Measurements from ENCODE around the gene RPTOR.
"Not testable (repeated sequence)": the region's sequence is repeated elsewhere in the genome, so short reads cannot be mapped to it uniquely, and the experiment has no call there.

Gene RPTOR

DNA sequence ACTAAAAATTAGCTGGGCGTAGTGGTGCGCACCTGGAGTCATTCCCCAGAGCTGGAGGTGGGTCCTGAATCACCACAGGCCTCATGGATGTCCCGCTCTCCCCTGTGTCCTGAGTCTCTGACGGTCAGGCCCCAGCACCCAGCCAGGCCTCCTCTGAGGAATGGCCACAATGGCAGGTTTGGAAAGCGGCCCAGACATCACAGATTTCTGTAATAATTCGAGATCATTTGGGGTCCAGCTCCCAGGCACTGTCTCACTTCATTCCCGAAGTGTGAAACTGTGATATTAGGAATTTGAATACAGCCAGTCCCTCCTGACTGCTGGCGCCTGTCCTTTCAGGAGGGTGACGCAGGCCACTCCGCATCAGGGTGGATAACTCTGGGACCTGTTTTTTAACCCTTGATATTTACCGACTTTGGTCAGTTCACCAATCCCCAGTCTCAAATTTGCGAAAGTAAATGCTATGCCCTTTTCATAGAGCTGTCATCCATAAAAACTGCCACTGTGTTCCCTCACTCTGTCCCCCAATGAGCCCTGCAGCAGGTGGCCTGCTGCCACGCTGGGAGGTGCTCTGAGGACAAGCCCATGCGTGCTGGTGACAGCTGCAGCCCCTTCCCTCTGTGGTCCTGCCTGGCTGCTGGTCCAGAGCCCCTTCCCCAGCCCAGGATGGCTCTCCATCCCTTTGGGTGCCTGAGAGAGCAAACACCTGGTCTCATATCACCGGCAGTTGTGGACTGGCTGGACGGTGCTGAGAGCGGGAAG lies 28.3 kb upstream of the RPTOR start:
- no peak for DNase-seq

DNA sequence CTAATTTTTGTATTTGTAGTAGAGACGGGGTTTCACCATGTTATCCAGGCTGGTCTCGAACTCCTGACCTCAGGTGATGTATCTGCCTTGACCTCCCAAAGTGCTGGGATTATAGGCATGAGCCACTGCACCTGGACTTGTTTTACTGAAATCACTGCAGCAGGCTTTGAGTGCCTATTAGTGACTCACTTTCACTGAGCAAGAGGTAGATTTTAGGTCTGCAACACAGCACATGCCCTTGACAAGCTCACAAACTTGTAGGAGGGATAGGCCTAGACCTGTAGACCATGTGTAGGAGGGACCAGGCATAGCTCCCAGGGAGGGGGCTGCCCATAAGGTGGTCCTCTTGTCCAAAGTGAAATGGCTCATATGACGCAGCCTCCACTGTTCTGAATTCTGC lies 27.0 kb upstream of the RPTOR start:
- DNase-seq: no peak

DNA sequence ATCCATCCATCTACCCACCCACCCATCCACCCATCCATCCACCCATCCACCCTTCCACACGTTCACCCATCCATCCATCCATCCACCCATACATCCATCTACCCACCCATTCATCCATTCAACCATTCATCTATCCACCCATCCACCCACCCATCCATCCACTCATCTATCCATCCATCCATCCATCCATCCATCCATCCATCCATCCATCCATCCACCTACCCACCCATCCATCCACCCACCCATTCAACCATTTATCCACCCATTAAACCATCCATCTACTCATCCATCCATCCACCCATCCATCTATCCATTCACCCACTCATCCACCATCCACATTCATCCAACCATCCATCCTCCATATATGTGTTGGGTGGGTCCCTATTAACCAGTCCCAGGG lies 26.2 kb upstream of the RPTOR start:
- no peak for DNase-seq

DNA sequence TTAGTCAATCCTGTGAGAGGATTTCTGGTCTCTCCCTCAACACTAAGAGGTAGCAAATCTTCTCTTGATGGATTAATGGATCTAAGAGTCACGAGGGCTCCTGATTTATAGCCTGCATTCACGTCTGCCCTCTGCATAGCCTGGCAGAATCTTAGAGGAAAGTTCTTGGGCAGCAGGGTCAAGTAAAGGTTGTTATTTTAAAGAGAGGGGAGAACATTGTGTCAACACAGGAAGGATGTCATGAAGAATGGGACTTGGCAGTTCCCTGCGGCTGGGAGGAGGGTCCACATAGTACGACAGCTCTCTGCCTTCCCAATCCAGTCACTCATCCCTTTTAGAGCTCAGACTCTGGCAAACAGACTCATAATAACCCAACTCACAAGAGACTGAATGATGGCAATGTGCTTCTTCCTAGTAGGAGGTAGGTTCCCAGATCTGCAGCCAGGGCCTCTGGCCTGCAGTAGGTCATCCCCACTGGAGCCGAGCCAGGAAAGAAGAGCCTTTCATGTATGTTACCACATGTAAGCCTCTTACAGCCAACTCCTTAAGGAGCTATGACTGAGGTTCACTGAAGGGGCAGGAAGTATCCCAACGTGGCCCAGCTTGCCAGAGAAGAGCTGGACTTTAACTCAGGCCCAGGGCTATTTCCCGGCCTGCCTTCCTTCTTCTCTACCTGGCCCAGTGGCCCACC lies 25.4 kb upstream of the RPTOR start:
- no peak for DNase-seq

DNA sequence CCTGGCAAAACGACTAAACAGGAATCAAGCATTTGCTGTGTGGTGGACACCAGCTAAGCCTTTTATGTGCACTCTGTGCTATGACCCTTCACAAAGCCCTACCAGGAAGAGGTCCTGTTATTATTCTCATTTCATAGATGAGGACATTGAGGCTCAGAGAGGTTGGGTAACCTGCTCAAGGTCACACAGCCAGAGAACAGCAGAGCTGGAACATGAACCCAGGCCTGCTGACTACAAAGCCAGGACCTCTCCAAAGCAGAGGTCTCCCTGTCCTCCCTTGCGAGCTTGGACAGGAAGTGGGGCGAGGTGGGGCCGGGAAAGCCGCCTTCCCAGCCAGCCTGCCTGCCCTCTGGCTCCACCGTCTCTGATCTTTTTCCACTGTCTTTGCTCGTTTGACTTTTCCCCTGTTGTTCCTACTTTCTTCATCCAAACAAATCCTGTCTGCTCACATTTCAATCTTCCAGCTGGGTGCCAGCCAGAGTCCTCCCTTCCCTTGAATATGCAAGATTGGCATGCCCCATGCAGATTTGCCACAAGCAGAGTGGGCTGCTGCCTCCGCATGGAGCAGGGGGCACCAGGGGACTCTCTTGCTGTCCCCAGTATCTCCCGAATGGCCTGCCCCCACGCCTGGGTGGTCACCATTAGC lies 23.7 kb upstream of the RPTOR start:
- DNase-seq: no peak

DNA sequence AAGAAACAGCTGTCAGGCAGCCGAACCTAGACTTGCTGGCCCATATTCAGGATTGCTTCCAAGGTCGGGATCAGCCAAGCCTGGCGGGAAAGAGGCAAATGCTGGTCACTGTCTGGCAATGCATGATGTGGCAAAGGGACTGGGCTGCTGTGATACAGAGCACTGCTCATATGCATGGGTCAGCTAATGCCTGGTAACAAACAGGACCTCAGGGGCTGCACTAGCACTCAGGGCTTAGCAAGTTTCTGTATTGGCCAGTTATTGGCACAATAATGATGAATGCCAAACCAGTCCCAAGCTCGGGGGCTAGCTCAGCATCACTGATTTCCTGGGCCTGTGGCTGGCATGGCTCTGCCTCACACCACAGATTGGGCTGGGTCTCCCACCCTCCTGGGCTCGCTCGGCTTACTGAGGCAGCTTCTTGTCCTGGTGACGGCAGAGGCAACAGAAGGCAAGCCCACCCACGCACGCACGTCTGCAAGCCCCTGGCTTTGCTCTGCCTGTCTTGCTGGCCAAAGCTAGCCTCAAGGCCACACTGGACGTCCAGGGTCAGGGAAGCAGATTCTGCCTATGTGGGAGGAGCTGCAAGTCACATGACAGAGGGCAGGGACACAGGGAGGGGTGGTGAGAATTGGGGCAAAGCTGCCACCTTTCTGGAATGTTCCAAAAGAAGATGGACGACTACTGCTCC lies 21.4 kb upstream of the RPTOR start:
- no peak for DNase-seq

DNA sequence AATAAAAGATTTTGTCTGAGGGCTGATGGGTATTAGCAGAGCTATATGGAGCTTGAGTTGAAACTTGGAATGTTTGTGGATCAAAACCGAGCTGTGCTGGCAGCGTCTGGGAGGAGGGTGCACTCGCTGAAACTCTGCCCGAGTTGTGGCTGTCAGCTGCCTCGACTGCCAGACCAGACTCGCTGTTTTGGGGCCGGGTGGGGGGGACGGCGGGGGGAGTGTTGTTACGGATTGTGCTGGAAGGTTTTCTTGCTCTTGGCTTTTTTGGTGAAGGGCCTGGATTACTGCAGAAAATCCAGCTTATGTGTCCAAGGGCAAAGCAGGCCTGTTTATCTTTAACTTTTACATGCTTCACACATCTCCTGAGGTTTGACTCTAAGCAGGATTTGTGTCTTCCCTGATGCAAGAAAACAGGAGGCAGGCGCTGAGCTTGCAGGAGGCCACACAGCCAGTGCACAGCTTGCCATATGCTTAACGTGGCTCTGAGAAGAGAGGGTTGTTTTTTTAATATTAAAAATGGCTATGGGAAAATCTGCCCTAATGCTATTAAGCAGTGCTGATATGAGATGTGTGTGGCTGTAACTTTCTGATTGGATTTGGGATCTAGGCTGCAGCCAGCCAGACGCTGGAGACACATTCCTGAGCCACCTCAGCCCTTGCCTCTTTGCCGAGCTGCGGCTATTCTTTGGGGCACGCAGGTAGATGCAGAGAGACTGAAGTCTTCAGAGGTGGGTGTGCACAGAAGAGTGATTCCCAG lies 20.5 kb upstream of the RPTOR start:
- no peak for DNase-seq

DNA sequence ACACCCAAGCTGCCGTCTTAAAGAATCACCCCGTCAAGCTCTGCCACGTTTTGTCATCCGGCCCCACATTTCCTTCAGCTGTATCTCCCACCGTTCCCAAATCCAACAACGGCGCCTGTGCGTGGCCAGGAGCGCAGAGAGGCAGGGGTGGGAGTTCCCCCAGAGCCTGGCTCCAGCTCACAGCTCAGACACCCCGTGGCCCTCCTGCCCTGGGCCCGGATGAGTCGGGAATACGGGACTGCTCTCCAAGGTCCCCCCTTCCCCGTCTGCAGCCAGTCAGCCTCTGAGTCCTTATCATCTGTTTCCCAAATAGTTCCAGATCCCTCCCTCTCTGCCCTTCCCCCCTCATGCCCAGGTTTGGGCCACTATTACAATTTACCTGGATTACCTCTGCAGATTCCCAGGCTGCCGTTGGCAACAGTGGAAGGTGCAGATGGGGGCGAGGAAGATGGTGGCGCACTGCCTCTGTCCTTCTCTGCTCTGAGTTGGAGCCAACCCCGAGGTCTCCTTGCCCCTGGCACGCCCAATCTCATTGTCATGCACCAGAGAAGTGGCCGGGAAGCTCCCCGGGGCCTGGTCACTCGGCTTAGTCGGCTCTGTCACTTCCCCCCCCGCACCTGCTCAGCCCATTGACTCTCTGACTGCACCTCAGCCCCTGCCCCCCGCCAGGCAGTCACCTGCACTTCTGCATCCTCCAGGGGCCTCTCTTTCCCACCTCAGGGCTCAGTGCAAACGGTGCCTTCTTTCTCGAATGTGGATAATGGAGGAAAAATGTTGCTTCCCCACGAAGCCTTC lies 18.3 kb upstream of the RPTOR start:
- DNase-seq: no peak

DNA sequence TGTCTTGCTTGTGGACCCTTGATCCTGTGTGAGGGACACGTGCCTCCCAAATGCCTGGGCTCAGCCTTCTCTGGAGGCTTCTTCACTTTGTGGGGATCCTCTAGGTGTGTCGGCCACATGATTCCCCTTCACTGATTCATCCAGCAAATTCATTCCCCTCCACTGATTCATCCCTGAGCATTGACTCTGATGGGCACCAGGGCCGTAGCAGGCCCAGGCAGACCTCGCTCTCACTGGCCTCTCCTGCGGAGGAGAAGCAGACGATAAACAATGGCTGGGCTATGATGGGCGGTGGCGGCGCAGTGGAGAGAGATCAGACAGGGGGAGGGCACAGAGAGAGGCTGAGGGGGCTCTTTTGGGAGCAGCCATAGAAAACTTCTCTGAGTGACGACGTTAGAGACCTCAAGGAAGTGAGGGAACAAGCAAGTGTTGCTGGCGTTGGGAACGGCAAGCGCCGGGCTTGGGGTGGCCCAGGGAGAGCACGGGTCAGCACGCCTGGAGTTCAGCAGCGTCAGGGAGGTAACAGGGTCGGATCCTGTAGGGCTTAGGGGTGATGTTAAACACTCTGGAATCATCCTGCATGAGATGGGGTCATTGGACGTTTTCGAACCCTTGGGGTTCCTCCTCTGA lies 17.5 kb upstream of the RPTOR start:
- DNase-seq: no peak

DNA sequence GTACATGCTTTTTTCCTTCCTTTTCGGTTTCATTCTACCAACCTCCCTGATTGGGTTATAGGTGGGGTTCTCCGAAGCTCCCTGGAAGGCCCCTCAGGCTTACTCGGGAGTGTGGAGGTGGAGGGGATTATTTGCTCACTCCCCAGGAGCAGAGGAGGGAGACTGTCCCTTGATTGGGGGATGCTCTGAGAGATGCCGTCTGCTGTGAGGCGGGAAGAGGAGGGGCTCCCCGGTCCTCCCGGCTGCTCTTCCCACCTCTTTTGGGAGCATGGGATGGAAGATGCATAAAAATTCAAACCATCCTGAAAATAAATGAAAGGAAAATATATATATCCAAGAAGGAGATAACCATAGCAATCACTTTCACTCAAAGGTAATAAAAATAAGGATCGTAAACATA lies 16.1 kb upstream of the RPTOR start:
- no peak for DNase-seq

DNA sequence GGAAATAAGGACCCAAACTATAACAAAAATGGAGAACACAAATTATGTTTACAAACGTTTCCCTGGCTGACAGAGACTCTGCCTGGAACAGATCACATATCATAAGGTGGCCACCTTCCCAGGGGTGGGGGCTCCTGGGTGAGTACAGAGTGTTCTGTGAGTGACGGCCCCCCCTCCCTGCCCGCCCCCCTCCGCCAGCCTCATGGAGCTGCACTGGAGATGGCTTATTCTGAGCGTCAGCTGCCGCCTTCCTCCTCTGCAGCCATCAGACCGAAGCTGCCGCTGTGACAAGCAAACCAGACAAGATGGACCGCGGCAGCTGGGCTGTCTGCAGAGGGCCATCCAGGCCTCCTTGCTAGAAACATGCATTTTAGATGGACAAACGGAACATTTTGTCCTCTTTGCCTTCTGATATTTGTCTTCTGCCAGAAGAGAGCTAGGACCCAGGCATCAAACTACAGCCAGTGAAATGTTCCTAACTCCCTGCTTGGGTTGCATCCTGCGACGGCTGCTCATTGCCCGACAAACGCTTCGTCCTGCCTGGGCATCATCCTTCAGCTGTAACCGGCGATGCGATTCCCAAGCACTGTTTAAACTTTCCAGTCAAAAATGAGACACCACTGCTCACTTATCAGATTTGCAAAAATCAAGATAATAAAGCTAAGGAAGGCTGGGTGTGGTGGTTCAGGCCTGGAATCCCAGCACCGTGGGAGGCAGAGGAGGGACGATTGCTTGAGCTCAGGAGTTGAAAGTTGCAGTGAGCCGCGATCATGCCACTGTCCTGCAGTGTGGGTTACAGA lies 15.3 kb upstream of the RPTOR start:
- DNase-seq: no peak

DNA sequence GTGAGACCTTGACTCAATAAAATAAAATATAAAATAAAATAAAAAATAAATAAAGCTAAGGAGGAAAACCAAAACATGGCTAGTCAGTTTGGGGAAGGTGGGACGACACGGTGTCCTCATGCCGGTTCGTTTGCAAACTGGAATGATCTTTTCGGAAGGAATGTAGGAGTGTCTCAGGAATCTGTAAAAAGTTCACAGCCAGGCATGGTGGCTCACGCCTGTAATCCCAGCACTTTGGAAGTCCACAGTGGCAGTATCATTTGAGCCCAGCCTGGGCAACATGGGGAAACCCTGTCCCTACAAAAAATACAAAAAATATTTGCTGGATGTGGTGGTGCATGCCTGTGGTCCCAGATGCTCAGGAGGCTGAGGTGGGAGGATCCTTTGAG lies 14.7 kb upstream of the RPTOR start:
- no peak for DNase-seq

DNA sequence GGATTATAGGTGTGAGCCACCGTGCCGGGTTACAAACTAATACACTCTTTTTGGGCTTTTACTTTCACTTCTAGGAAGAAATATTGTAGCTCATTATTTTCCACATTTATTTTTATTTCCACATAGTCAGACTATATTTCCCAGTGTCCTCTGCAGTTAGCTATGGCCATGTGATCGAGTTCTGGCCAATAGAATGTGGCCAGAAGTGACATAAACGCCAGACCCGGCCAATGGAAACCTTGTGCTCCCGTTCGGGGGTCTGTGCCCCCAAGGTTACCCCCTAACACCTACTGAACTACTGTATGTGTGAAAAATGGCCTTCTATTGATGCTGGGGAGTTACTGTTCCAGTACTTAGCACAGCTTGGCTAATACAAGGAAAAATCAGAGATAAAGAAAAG lies 13.2 kb upstream of the RPTOR start:
- no peak for DNase-seq

DNA sequence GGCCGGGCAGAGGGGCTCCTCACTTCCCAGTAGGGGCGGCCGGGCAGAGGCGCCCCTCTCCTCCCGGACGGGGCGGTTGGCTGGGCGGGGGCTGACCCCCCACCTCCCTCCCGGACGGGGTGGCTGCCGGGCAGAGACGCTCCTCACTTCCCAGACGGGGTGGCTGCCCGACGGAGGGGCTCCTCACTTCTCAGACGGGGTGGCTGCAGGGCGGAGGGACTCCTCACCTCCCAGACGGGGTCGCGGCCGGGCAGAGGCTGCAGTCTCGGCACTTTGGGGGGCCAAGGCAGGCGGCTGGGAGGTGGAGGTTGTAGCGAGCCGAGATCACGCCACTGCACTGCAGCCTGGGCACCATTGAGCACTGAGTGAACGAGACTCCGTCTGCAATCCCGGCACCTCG lies 7.3 kb upstream of the RPTOR start:
- DNase-seq: not testable (repeated sequence)

DNA sequence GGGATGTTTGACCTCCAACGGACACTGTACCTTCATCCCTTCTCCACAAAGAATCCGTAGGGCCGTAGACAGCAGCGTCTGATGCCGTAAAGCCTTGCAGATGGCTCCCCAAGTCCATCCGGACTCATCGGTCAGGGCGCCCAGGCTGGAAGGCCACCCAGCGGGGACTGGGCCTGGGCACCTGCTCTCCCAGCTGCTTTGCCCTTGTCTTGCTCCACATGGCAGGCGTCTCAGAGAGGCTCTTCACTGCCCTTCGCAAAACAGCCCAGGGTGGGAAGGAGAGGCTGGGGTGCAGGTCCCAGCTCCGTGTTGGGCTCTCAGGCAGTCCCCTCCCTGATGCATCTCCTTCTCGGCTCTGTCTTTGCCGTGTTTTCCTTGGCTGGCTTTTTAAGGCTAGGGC lies 6.2 kb upstream of the RPTOR start:
- no peak for DNase-seq

DNA sequence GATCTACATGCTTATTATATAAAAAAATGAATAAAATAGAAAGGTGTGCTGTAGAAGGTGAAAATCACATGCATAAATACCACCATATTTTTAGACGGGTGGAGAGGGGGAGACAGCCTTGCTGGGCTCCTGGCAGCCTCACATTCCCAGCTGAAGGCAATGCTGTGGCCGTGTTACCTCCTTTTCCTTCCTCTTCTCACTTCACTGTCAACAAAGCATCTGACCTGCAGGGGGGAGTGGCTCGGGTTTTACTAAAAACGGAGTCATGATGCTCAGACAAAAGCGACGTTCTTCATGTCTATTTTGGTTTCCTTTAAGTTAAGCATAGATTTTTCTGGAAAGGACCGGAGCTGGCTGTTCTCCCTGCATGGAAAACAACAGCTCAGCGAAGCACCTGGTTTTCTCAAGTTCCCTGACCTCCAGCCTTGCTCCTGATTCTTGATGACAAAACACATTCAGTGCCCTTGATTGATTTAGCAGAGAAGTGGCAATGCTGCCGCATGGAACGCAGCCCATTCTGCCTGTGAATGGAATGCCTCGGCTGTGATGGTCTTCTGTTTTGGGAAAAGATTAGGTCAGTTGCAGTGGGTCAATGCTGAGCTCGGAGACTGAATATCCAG lies 5.5 kb upstream of the RPTOR start:
- DNase-seq: no peak

DNA sequence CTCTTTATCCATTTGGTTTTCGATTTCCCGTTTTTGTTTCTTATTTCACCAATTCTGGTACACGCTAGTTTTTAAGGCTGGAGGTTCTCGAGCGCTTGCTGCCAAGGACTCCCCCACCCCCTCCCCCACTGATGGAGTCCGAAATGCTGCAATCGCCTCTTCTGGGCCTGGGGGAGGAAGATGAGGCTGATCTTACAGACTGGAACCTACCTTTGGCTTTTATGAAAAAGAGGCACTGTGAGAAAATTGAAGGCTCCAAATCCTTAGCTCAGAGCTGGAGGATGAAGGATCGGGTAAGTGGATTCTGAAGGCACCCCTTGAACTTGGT lies 825 bp downstream of the RPTOR start:
- DNase-seq: no peak

DNA sequence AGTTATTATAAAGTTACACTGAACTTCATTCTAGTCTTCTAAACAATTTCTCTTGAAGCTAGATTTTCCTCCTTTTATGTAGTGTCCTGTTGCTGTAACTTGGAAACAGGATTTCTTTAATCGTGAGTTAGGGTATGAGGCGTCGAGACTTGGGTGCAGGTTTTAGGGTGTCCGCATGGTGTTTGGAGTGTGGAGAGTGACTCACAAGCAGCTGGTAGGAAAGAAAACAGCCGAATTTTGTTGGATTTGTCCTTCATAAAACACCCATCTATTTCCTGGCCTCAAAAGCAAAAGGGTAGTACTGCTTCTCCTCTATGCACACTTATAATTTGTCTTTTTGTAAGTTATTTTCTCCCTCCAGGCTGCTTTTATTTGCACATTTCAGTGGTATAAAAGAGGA lies 1.6 kb downstream of the RPTOR start:
- DNase-seq: no peak

DNA sequence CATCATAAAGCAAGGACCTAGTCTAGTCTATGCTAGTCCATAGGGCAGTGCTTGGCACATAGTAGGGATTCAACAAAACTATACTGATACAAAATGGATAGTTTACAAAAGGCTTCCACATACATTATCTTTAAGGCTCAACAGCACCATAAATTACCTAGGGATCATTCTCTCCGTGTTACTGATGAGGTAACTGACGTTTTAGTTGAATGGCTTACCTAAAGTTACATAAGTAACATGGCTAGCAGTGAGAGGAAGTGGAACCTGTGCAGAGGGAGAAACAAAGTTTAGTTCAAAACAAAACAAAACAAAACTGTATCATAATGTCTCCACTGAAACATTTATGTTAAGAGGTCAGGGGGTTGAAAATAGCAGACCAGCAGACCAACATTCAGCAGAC lies 7.9 kb downstream of the RPTOR start:
- no peak for DNase-seq

DNA sequence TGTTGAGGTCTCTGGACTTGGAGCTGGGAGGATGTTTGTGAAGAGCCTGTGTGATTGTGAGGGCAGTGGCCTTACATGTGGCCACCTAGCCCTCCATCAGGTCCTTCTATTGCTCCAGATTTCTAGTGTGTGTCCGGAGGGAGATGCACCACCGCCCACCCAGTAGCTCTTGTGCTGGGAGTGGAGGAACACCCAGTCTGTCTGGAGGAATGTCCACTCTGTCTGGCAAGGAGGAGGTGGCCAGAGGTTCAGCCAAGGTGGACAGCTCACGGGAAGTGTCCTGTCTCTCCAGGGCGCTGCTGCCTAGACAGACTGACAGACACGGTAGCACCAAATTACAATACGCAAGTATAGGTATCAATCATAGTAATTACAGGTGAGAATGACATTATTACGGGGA lies 10.6 kb downstream of the RPTOR start:
- DNase-seq: no peak
